ENCODE data around the gene PRELP.

Gene PRELP

DNA sequence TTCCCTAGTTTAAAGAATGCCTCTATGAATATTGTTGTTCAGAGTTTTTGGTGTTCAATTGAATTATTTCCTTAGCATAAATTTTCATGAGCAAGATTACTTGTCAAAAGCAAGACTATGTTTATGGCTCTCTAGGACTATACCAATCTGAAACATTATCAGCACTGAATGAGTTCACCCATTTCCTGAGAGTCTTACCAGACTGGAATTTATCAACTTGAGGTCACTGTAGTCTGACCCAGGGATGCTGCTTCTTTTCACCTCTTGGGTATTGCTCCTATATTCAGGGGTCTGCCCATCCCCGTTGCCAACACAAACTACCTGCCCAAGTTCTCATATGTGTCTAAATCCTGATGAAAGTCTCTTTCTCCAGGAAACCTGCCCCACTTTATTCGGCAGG is 61.0 kb downstream of the PRELP start:
- intact Hi-C loops (cut with DNase I) = no loop called here
- no peak for DNase-seq

DNA sequence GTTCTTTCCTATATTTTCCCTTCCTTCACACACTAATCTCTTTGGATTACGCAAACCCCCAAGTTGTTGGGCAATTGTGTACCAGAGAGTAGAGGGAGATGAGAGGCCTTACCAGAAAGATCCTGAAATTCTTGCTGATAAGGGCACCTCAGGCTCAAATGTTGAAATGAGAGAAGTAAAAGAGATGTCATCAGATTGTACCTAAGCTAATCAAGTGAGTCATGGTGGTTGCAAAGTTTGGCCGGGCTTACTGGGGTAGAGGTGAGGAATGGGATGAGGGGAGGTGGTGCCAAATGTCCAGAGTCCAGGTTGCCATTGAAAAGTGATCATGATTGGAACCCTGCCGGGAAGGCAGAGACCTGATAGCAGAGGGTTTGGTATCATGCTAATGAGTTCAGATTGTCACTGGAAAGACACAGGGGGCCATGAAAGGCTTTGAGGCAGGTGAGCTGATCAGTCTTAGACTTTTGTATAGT is 61.4 kb downstream of the PRELP start:
- no peak for DNase-seq
- intact Hi-C loops (cut with DNase I) = no loop called here

DNA sequence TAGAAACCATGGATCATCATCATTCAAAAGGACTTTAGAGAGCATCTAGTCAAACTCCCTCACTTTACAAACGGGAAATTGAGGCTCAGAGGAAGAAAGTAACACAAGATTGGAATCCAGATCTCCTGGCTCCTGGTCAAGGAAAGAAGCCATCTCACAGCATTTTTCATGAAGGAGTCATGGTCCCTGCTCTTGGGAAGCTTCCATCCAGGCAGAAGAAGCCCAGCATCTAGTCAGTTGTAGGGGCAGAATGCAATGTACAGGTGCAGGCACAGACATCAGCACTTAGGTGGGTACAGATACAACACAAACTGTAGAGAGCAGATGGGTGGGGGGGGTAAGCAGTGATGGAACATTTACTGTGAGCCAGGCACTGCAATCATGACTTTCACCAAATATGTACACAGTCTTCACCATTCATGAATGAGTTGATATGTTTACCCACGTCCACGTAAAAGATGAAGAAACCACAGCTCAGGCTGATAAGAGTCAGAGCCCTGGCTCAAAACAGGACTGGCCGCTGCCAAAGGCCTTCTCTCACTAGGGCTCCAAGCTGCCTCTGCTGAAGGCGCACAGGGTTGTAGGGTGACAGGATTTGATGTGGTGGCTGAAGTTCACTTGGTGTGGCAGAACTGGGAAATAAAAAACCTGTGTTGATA is 62.3 kb downstream of the PRELP start:
- DNase-seq = no peak
- intact Hi-C loops (cut with DNase I) = no loop called here

DNA sequence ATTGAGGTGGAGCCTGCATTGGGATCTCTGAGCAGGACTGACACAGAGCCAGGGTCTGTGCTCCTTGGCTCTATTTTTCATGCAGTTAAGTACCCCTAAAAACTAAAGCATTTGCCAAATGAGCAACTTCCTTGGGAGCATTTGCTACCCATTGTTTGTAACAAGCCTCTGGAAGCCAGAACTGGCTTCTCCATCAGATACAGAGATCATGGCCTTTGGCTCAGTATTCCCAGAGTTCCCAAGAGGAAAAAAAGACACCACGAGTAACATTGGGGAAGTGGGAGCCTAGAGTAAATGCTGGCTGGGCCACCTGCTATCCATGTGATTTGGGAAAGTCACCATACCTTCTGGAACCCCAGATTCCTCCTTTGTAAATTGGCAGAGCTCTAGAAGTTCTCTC is 63.1 kb downstream of the PRELP start:
- intact Hi-C loops (cut with DNase I) = no loop called here
- no peak for DNase-seq

DNA sequence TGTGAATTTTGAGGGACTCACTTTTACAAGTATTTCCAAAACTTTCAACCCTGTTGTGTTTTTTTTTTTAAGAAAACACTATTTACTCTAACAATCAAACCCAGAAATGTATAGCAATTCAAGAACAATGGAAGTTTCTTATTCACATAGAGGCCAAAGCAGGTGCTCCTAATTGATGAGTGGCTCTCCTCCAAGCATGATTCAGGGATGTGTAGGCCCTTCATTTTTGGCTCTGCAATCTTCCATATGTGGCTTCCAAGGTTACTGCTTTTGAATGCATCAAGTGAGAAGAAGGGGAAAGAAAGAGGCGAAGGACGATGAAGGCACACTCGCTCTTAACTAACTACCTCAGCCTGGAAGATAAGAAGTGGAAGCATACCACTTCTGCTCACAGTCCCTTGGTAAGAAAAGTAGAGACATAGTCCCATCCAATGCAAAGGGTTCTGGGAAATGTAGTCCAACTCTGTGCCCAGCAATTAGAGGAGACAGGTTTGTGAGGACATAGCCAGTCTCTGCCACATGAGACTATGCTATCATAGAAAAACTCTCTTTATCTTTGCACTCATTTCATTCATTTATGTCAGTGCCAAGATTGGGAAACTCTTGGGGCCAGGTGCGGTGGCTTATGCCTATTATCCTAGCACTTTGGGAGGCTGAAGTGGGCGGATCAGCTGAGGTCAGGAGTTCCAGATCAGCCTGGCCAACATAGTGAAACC is 64.4 kb downstream of the PRELP start:
- DNase-seq = no peak
- intact Hi-C loops (cut with DNase I) = no loop called here

All from head of caudate nucleus (tissue), 42 donors.